ENCODE measurements around the gene MNT. TPM values are rescaled to one million over a fixed set of nuclear protein-coding genes. Genes with fewer than 3 reads are reported as not detected.

Gene MNT
- total and polyA plus RNA-seq, 4 experiments from 2014 or later = 0.29 to 50.7 (median 23.2) TPM

- Mint-ChIP-seq H3K27me3 (no peaks in the 10 kb centered on the region), H3K4me3 (no peak overlapping the region), H3K9me3 (no peaks in the 10 kb centered on the region), H3K4me1 (no peaks in the 10 kb centered on the region), H3K36me3 (peaks cover 37 to 54% of the 10 kb centered on the region in 2 donors), H3K27ac (peak overlapping the region in 2 of 7 donors; percentile 63 to 70)
- POLR2A ChIA-PET (ENCODE audit: partially characterized antibody) = interaction anchor here (0.7 kb wide), 2 partner anchors 17 to 54 kb away, joined by 3 read pairs; no protein-coding TSS in a partner anchor
- Histone ChIP-seq H3K36me3 (ENCODE audit: insufficient read depth, low read length) (peaks cover 29% of the 10 kb centered on the region), H3K9me3 (ENCODE audit: control insufficient read depth in 1 of 2, low read length in 2 of 2) (no peaks in the 10 kb centered on the region), H3K27ac (ENCODE audit: low read depth, low read length) (no peak overlapping the region), H3K27me3 (ENCODE audit: insufficient read depth, low read length) (no peaks in the 10 kb centered on the region), H3K4me1 (ENCODE audit: insufficient read depth, low read length) (no peaks in the 10 kb centered on the region), H3K4me3 (ENCODE audit: low read length in 2 of 2) (no peak overlapping the region)
- no peak for DNase-seq
- CTCF ChIA-PET (ENCODE audit: partially characterized antibody) = interaction anchor here (2.3 to 2.9 kb wide), 2 partner anchors 18 to 51 kb away, joined by 6 to 8 read pairs; no protein-coding TSS in a partner anchor
- intact Hi-C loops (cut with micrococcal nuclease) = no loop called here
Measured at GRCh38 chr17:2433696-2434095, 32.8 kb upstream of the MNT start.

DNA sequence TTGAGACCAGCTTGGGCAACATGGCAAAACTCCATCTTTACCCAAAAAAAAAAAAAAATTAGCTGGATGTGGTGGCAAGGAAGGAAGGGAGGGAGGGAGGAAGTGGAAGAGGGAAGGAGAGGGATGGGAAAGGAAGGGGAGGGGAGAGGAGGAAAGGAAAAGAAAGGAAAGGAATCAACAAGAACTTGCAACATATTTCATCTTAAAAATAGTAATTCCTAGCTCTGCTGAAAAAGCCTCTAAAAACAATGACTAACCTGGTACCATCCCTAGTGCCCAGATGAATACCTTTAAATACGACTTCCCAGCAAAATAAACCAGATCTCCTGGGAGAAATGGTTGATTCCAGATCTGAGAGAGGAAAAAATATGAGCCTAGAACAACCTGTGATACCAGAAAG, 27.1 kb upstream of the MNT start:
- ChIA-PET CTCF (ENCODE audit: partially characterized antibody) (interaction anchor here (0.6 to 1.5 kb wide), 4 partner anchors 12 to 377 kb away, joined by 3 to 6 read pairs (median 4); no protein-coding TSS in a partner anchor), POLR2A (ENCODE audit: partially characterized antibody) (no interaction called here)
- no peaks in the 10 kb centered on the region for H3K27me3 Mint-ChIP-seq

DNA sequence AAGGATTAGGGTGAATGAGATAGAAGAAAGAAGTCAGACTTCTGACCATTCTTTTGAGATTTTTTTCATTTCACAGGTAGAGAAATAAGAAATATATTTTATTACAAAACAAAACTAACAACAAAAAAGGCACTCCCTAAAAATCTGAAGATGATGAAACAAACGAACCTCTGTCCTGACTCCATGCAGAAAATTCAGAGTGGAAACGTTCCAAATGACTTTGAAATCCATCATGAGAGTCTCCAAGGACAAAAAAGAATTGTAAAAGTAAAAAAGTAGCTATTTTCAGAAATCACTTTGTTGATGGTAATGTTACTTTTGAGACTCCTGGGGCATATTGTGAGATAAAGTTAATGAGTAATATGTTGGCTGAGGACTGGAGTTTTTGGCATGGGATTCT, 26.4 kb upstream of the MNT start:
- no peaks in the 10 kb centered on the region for H3K27me3 Mint-ChIP-seq
- no peak overlapping the region for H3K27ac ChIP-seq (ENCODE audit: low read depth, low read length)
- ChIA-PET CTCF (ENCODE audit: partially characterized antibody) (interaction anchor here (0.9 to 1.5 kb wide), 3 partner anchors 11 to 45 kb away, joined by 3 to 6 read pairs (median 4); no protein-coding TSS in a partner anchor), POLR2A (ENCODE audit: partially characterized antibody) (no interaction called here)
- no peak overlapping the region for H3K4me3 Mint-ChIP-seq
- H3K9me3 ChIP-seq (ENCODE audit: control insufficient read depth in 1 of 2, low read length in 2 of 2) = no peaks in the 10 kb centered on the region
- no peaks in the 10 kb centered on the region for H3K27me3 ChIP-seq (ENCODE audit: insufficient read depth, low read length)
- H3K4me1 Mint-ChIP-seq = peaks cover 0 to 6% (median 0%) of the 10 kb centered on the region in 4 donors
- H3K4me1 ChIP-seq (ENCODE audit: insufficient read depth, low read length) = no peaks in the 10 kb centered on the region
- H3K36me3 ChIP-seq (ENCODE audit: insufficient read depth, low read length) = peaks cover 4% of the 10 kb centered on the region
- intact Hi-C loops (cut with micrococcal nuclease) = no loop called here
- peak overlapping the region in 2 of 7 donors; percentile 8 to 18 for H3K27ac Mint-ChIP-seq
- no peak overlapping the region for H3K4me3 ChIP-seq (ENCODE audit: low read length in 2 of 2)
- H3K36me3 Mint-ChIP-seq = peaks cover 4 to 16% of the 10 kb centered on the region in 2 donors
- no peak for DNase-seq
- no peaks in the 10 kb centered on the region for H3K9me3 Mint-ChIP-seq

More for the DNA sequence above, 27.1 kb upstream of the MNT start:
- Histone ChIP-seq H3K9me3 (ENCODE audit: control insufficient read depth in 1 of 2, low read length in 2 of 2) (no peaks in the 10 kb centered on the region), H3K4me3 (ENCODE audit: low read length in 2 of 2) (no peak overlapping the region), H3K27me3 (ENCODE audit: insufficient read depth, low read length) (no peaks in the 10 kb centered on the region), H3K36me3 (ENCODE audit: insufficient read depth, low read length) (peaks cover 4% of the 10 kb centered on the region), H3K4me1 (ENCODE audit: insufficient read depth, low read length) (no peaks in the 10 kb centered on the region), H3K27ac (ENCODE audit: low read depth, low read length) (no peak overlapping the region)
- DNase-seq = no peak
- Mint-ChIP-seq H3K36me3 (peaks cover 10 to 21% of the 10 kb centered on the region in 2 donors), H3K4me1 (peaks cover 0 to 6% (median 0%) of the 10 kb centered on the region in 4 donors), H3K9me3 (no peaks in the 10 kb centered on the region), H3K27ac (peak overlapping the region in 3 of 7 donors; percentile 5 to 49 (median 32)), H3K4me3 (no peak overlapping the region)
- intact Hi-C loops (cut with micrococcal nuclease) = no loop called here

GRCh38 chr17:2423271-2423670, 22.4 kb upstream of the MNT start:
- no peaks in the 10 kb centered on the region for H3K27me3 Mint-ChIP-seq
- peaks cover 0 to 6% (median 0%) of the 10 kb centered on the region in 4 donors for H3K4me1 Mint-ChIP-seq
- ChIA-PET CTCF (ENCODE audit: partially characterized antibody) (interaction anchor here (1.3 kb wide), 1 partner anchor 41 kb away, joined by 6 read pairs; no protein-coding TSS in a partner anchor), POLR2A (ENCODE audit: partially characterized antibody) (no interaction called here)
- no peak overlapping the region for H3K4me3 ChIP-seq (ENCODE audit: low read length in 2 of 2)
- no peaks in the 10 kb centered on the region for H3K27me3 ChIP-seq (ENCODE audit: insufficient read depth, low read length)
- H3K4me1 ChIP-seq (ENCODE audit: insufficient read depth, low read length) = no peaks in the 10 kb centered on the region
- H3K4me3 Mint-ChIP-seq = no peak overlapping the region
- no peaks in the 10 kb centered on the region for H3K9me3 Mint-ChIP-seq
- H3K27ac Mint-ChIP-seq = no peak overlapping the region
- peaks cover 22 to 45% of the 10 kb centered on the region in 2 donors for H3K36me3 Mint-ChIP-seq
- DNase-seq = no peak
- H3K27ac ChIP-seq (ENCODE audit: low read depth, low read length) = no peak overlapping the region
- H3K36me3 ChIP-seq (ENCODE audit: insufficient read depth, low read length) = peaks cover 33% of the 10 kb centered on the region
- intact Hi-C loops (cut with micrococcal nuclease) = no loop called here
- H3K9me3 ChIP-seq (ENCODE audit: control insufficient read depth in 1 of 2, low read length in 2 of 2) = no peaks in the 10 kb centered on the region

DNA sequence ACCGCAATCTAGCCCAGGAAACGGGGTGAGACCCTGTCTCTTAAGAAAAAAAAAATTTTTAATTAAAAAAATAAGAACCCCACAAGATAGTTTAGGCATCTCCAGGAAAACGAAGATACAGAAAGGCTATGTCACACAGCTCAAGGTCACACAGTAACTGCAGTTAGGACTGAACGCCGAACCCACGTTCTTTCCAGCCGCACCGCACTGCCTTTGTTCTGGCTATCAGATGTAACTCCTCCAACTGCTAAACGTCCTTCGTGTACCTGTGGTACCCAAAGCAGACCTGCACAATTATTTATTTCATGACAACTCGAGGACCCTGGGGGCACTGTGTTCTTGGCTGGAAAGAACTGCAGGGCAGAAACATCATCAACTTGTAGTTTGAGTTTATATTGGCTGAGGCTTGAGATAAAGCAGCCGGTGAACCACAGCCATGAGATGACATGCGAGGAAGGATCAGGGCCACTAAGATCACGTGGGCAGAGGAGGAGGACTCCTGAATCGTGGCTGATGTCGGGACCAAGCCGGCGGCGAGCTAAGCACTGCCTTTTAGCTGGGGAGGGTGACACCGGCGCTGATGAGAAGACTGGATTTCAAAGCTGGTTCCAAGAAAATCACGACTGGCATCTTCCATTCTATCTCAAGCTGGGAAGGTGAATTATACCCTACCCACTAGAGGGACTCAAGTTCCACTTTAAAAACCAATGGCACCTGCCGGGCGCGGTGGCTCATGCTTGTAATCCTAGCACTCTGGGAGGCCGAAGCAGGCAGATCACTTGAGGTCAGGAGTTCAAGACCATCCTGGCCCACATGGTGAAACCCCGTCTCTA, 20.7 kb upstream of the MNT start:
- POLR2A ChIA-PET (ENCODE audit: partially characterized antibody) = no interaction called here
- Mint-ChIP-seq H3K27ac (peak overlapping the region in 1 of 7 donors; percentile 9), H3K36me3 (peaks cover 22 to 48% of the 10 kb centered on the region in 2 donors)

DNA sequence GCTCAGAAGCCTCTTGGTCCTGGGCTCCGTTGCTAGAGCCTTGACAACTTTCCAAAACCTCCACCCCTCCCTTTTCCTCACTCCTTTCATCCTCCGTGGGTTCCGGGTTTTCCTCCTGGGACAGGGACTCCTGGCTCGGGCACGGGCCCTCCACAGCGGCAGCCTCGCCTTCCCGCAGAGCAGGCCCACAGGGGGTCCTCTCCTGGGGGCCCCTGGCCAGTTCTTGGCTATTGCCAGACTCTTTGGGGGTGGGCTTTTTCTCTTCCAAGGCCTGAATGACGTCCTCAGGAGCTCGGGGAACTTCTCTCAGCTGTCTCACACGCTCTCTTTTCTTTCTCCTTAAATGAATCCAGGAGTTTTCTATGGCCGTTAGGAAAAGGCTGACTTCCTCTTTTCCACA, 19.3 kb upstream of the MNT start:
- DNase-seq = no peak
- peaks cover 18 to 47% of the 10 kb centered on the region in 2 donors for H3K36me3 Mint-ChIP-seq
- intact Hi-C loops (cut with micrococcal nuclease) = no loop called here
- no peaks in the 10 kb centered on the region for H3K9me3 Mint-ChIP-seq
- no peak overlapping the region for H3K4me3 Mint-ChIP-seq
- Histone ChIP-seq H3K27ac (ENCODE audit: low read depth, low read length) (no peak overlapping the region), H3K36me3 (ENCODE audit: insufficient read depth, low read length) (peaks cover 30% of the 10 kb centered on the region), H3K4me1 (ENCODE audit: insufficient read depth, low read length) (no peaks in the 10 kb centered on the region), H3K9me3 (ENCODE audit: control insufficient read depth in 1 of 2, low read length in 2 of 2) (no peaks in the 10 kb centered on the region), H3K4me3 (ENCODE audit: low read length in 2 of 2) (no peak overlapping the region), H3K27me3 (ENCODE audit: insufficient read depth, low read length) (no peaks in the 10 kb centered on the region)
- ChIA-PET CTCF (ENCODE audit: partially characterized antibody) (interaction anchor here (12.8 kb wide), 1 partner anchor 38 kb away, joined by 558 read pairs; no protein-coding TSS in a partner anchor), POLR2A (ENCODE audit: partially characterized antibody) (no interaction called here)
- H3K27me3 Mint-ChIP-seq = no peaks in the 10 kb centered on the region
- H3K27ac Mint-ChIP-seq = no peak overlapping the region
- H3K4me1 Mint-ChIP-seq = peaks cover 0 to 10% (median 0%) of the 10 kb centered on the region in 4 donors

More for the DNA sequence above, 20.7 kb upstream of the MNT start:
- H3K4me3 Mint-ChIP-seq = no peak overlapping the region
- DNase-seq = no peak
- H3K27ac ChIP-seq (ENCODE audit: low read depth, low read length) = no peak overlapping the region
- no peak overlapping the region for H3K4me3 ChIP-seq (ENCODE audit: low read length in 2 of 2)
- H3K36me3 ChIP-seq (ENCODE audit: insufficient read depth, low read length) = peaks cover 33% of the 10 kb centered on the region
- H3K4me1 ChIP-seq (ENCODE audit: insufficient read depth, low read length) = no peaks in the 10 kb centered on the region
- H3K9me3 ChIP-seq (ENCODE audit: control insufficient read depth in 1 of 2, low read length in 2 of 2) = no peaks in the 10 kb centered on the region
- H3K27me3 Mint-ChIP-seq = no peaks in the 10 kb centered on the region
- no peaks in the 10 kb centered on the region for H3K9me3 Mint-ChIP-seq
- CTCF ChIA-PET (ENCODE audit: partially characterized antibody) = interaction anchor here (12.8 kb wide), 1 partner anchor 39 kb away, joined by 558 read pairs; no protein-coding TSS in a partner anchor
- no peaks in the 10 kb centered on the region for H3K27me3 ChIP-seq (ENCODE audit: insufficient read depth, low read length)
- peaks cover 0 to 3% (median 0%) of the 10 kb centered on the region in 4 donors for H3K4me1 Mint-ChIP-seq
- intact Hi-C loops (cut with micrococcal nuclease) = no loop called here

DNA sequence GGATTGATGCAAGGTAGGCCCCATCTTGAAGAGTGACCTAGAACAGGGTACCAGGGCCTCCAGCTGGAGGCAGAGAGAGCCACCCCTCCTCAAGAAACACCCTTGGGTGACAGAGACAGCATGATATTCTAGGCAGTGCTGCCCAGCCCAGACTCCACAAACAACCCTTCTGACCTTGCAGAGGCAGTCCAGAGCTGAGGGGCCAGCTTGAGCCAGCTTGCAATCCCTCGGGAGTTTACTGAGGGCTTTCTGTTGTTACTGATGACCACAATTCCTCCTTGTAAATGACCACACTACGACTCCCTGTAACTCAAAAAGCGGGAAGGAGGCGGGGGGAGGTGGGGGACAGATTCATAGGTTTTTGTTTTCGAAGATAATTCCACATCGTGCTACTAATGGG, 18.6 kb upstream of the MNT start:
- Histone ChIP-seq H3K27me3 (ENCODE audit: insufficient read depth, low read length) (no peaks in the 10 kb centered on the region), H3K36me3 (ENCODE audit: insufficient read depth, low read length) (peaks cover 34% of the 10 kb centered on the region), H3K4me3 (ENCODE audit: low read length in 2 of 2) (no peak overlapping the region), H3K4me1 (ENCODE audit: insufficient read depth, low read length) (no peaks in the 10 kb centered on the region), H3K27ac (ENCODE audit: low read depth, low read length) (no peak overlapping the region), H3K9me3 (ENCODE audit: control insufficient read depth in 1 of 2, low read length in 2 of 2) (no peaks in the 10 kb centered on the region)
- peaks cover 18 to 49% of the 10 kb centered on the region in 2 donors for H3K36me3 Mint-ChIP-seq
- ChIA-PET POLR2A (ENCODE audit: partially characterized antibody) (interaction anchor here (4.4 kb wide), 1 partner anchor 37 kb away, joined by 78 read pairs; no protein-coding TSS in a partner anchor), CTCF (ENCODE audit: partially characterized antibody) (interaction anchor here (1.7 to 12.8 kb wide), 2 partner anchors 20 to 37 kb away, joined by 3 to 558 read pairs; no protein-coding TSS in a partner anchor)
- H3K4me1 Mint-ChIP-seq = peaks cover 0 to 10% (median 0%) of the 10 kb centered on the region in 4 donors
- no peak overlapping the region for H3K27ac Mint-ChIP-seq
- DNase-seq = no peak
- intact Hi-C loops (cut with micrococcal nuclease) = no loop called here
- H3K27me3 Mint-ChIP-seq = no peaks in the 10 kb centered on the region
- no peaks in the 10 kb centered on the region for H3K9me3 Mint-ChIP-seq
- no peak overlapping the region for H3K4me3 Mint-ChIP-seq
